Measurements from ENCODE around the gene UBE3C.
A peak's percentile ranks its signal among the peaks of the same experiment; 100 is the strongest.

UBE3C gene

DNA sequence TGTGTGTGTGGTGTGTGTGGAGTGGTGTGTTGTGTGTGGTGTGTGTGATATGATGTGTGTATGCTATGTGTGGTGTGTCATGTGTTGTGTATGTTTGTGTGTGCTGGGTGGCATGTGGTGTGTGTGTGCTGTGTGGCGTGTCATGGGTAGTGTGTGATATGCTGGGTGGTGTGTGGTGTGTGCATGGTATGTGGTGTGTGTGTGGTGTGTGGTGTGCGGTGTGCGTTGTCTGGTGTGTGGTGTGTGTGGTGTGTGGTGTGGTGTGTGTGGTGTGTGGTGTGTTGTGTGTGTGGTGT is 160.5 kb downstream of the UBE3C start:
- ChIA-PET CTCF (no interaction called here), POLR2A (ENCODE audit: low non-redundant PET) (no interaction called here)
- no peak for DNase-seq (ENCODE audit: low spot score)
- peak overlapping the region; percentile 95 for H3K27ac ChIP-seq
- TF ChIP-seq, protein P1, sequence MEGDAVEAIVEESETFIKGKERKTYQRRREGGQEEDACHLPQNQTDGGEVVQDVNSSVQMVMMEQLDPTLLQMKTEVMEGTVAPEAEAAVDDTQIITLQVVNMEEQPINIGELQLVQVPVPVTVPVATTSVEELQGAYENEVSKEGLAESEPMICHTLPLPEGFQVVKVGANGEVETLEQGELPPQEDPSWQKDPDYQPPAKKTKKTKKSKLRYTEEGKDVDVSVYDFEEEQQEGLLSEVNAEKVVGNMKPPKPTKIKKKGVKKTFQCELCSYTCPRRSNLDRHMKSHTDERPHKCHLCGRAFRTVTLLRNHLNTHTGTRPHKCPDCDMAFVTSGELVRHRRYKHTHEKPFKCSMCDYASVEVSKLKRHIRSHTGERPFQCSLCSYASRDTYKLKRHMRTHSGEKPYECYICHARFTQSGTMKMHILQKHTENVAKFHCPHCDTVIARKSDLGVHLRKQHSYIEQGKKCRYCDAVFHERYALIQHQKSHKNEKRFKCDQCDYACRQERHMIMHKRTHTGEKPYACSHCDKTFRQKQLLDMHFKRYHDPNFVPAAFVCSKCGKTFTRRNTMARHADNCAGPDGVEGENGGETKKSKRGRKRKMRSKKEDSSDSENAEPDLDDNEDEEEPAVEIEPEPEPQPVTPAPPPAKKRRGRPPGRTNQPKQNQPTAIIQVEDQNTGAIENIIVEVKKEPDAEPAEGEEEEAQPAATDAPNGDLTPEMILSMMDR (conservative IDR thresholded peaks at IDR 0.05; ENCODE audit: low read depth) = no peak

DNA sequence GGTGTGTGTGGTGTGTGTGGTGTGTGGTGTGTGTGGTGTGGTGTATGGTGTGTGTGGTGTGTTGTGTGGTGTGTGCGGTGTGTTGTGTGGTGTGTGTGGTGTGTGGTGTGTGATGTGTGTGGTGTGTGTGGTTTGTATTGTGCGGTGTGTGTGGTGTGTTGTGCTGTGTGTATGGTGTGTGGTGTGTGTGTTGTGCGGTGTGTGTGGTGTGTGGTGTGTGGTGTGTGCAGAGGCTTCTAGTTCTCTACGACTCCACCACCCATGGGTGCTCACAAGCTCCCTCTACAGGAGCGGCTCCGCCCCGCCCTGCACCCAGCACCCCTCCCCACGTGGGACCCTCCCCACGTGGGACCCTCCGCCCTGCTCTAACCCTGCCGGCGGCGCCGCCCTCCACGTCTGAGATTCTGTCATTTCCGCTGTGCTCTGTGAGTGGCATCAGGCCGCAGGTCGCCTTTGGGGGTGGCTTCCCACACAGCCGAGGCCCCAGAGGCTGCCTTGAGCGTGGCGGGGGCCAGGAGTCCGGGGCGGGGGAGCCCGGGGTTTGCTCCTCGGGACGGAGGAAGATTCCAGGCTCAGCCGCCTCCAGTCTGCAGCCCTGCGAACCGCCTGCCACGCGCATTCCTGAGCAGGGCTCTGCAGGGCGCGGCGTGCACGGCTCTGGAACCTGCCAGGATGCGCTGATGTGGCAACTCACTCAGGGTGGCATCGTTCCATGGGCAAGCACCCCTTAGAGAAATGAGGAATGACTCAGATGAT is 161.1 kb downstream of the UBE3C start:
- CTCF ChIA-PET = interaction anchor here (0.6 kb wide), 3 partner anchors 39 to 98 kb away, joined by 3 to 6 read pairs (median 4); no protein-coding TSS in a partner anchor
- POLR2A ChIA-PET (ENCODE audit: low non-redundant PET) = interaction anchor here (0.6 kb wide), 1 partner anchor 492 kb away, joined by 3 read pairs; no protein-coding TSS in a partner anchor
- peak overlapping the region; percentile 95 for H3K27ac ChIP-seq
- TF ChIP-seq, protein P1 (conservative IDR thresholded peaks at IDR 0.05; ENCODE audit: low read depth) = peak; percentile 59; the same call in 1 of the 2 replicates
- peak; percentile 73 for DNase-seq (ENCODE audit: low spot score)

DNA sequence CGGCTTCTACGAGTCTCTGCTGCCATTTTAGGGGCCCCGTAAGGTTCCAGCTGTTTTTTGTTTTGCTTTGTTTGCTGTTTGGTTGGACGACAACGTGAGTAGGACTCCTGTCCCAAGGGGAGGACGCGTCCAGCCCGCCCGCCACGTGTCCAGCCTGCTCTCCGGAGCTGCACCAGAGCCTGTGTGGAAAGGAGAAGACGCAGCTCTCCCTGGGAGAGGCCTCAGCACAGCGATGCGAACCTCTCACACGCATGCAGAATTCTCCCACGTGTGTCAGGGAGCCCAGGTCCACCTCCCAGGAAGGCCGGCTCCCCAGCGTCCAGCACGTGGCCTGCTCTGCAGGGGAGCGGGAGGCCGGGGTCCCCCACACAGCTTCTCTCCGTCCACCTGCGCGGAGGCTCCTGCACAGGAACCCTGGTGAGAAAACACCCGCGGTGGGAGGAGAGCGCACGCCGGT is 161.7 kb downstream of the UBE3C start:
- H3K27ac ChIP-seq = peak overlapping the region; percentile 95
- TF ChIP-seq, protein P1 (conservative IDR thresholded peaks at IDR 0.05; ENCODE audit: low read depth) = no peak
- CTCF ChIA-PET = interaction anchor here (0.6 kb wide), 3 partner anchors 38 to 97 kb away, joined by 3 to 6 read pairs (median 4); no protein-coding TSS in a partner anchor
- POLR2A ChIA-PET (ENCODE audit: low non-redundant PET) = interaction anchor here (0.6 kb wide), 1 partner anchor 492 kb away, joined by 3 read pairs; no protein-coding TSS in a partner anchor
- DNase-seq (ENCODE audit: low spot score) = no peak

DNA sequence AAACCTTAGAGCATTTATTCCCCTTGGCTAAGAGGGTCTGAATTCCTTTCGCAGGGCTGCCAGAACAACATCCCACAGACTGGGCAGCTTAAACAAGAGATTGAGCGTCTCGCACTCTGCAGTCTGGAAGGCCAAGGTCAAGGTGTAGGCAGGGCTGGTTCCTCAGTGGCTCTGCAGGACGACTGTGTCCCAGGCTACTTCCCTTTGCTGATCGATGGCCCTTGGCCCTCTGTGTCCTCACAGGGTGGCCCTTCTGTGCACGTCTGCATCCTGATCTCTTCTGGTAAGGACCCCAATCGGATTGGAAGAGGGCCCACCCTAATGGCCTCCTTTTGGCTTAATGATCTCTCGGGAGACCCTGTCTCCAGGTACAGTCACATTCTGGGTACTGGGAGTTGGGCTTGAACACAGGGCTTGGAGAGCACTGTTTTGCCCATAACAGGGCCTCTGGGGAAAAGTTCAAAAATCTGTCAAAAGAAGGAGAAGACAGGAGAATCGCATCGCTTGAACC is 162.9 kb downstream of the UBE3C start:
- ChIA-PET POLR2A (ENCODE audit: low non-redundant PET) (no interaction called here), CTCF (interaction anchor here (0.7 kb wide), 1 partner anchor 396 kb away, joined by 3 read pairs; no protein-coding TSS in a partner anchor)
- no peak for DNase-seq (ENCODE audit: low spot score)
- TF ChIP-seq, protein P1 (conservative IDR thresholded peaks at IDR 0.05; ENCODE audit: low read depth) = no peak
- H3K27ac ChIP-seq = peak overlapping the region; percentile 95

DNA sequence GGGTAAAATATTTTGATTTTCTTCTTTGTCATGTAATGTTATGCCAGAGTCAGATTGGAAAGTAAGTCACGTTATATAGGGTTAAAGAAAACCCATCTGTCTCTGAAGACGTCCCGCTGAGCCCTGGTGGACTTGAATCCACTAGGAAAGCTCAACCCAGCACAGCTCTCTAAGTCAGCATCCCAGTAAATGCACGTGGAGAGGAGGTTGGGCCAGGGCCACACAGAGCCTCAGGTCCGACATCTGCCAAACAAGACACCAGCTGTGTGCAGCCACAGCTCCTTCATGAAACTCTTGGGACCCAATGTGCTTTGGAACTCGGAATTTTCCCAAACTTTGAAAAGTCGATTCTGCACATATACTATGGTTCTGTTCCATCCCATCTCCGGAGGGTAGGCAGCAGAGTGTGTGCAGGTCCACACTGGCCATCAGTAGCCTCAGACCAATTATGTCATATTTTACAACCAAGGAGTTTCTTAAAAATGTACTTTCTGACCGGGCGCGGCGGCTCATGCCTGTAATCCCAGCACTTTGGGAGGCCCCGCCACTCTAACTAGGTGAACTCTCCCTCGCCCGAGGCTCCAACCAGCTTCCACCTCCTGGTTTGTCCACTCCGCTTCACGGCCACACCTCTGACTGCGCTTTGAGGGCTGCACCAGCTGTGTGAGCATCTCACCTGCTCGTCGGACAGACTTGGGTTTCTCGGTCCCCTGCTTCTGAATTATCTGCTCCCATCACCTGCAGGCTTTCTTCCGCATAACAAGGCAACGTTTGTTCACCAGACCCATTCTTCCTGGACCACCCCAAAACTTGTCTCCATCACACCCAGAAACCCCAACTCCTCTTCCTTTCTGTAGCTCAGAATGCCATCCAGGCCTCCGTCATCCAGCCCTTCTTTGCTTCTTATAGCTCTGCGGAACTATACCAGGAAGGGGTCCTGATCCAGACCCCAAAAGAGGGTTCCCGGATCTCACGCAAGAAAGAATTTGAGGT is 168.4 kb downstream of the UBE3C start:
- CTCF ChIA-PET = no interaction called here

More for the DNA sequence above, 168.4 kb downstream of the UBE3C start:
- TF ChIP-seq, protein P1 (conservative IDR thresholded peaks at IDR 0.05; ENCODE audit: low read depth) = no peak
- POLR2A ChIA-PET (ENCODE audit: low non-redundant PET) = no interaction called here
- H3K27ac ChIP-seq = peak overlapping the region; percentile 6; the same call in 1 of the 2 replicates
- DNase-seq (ENCODE audit: low spot score) = no peak

Data from RWPE1 (cell line).